RWPE2 (cell line): Measurements from ENCODE around the gene HP.
"Not testable (repeated sequence)": the region's sequence is repeated elsewhere in the genome, so short reads cannot be mapped to it uniquely, and the experiment has no call there.

Experiments used
- ATAC-seq: fragments of 200-7000 bp; cut with Tn5 transposase; 3 replicates; pipeline ENCODE4 v1.9.1; 2021; ENCODE audit warnings: low read depth
- DNase-seq: peaks from one replicate; pipeline ENCODE4 v3.0.0-alpha.2; 2020; ENCODE audit warnings: low spot score
- H3K27ac ChIP-seq: fragments of 450-650 bp; 2 replicates; pipeline ENCODE4 v1.5.1; 2017; ENCODE audit warnings: mild to moderate bottlenecking; ENCODE audit not compliant: poor library complexity, severe bottlenecking
- H3K27me3 ChIP-seq: fragments of 250-450 bp; sonication (Bioruptor Pico); 2 replicates; pipeline ENCODE4 v1.5.1; 2021; ENCODE audit warnings: mild to moderate bottlenecking, moderate library complexity; ENCODE audit not compliant: insufficient read depth, poor library complexity, severe bottlenecking
- H3K36me3 ChIP-seq: fragments of 250-450 bp; sonication (Bioruptor Pico); 2 replicates; pipeline ENCODE4 v1.5.1; 2020; ENCODE audit warnings: low read depth, mild to moderate bottlenecking, moderate library complexity
- H3K4me1 ChIP-seq: fragments of 250-450 bp; sonication (Bioruptor Pico); 2 replicates; pipeline ENCODE4 v1.5.1; 2021; ENCODE audit warnings: mild to moderate bottlenecking, moderate library complexity; ENCODE audit not compliant: insufficient read depth, poor library complexity, severe bottlenecking
- H3K4me3 ChIP-seq: fragments of 250-450 bp; sonication (Bioruptor Pico); 2 replicates; pipeline ENCODE4 v1.5.1; 2021; ENCODE audit warnings: mild to moderate bottlenecking, moderate library complexity; ENCODE audit not compliant: severe bottlenecking
- H3K9me3 ChIP-seq: fragments of 250-450 bp; sonication (Bioruptor Pico); 2 replicates; pipeline ENCODE4 v1.5.1; 2021; ENCODE audit warnings: mild to moderate bottlenecking, moderate library complexity; ENCODE audit not compliant: severe bottlenecking
- TF ChIP-seq, protein P1 (sequence below): fragments of 450-650 bp; IDR thresholded peaks from one replicate; pipeline ENCODE4 v1.5.1; 2017; ENCODE audit warnings: mild to moderate bottlenecking, moderate library complexity; ENCODE audit not compliant: poor library complexity, severe bottlenecking

Gene HP

GRCh38 chr16:72049110-72049509, 5.2 kb upstream of the HP start:
- no peak overlapping the region for H3K4me3 ChIP-seq
- TF ChIP-seq, protein P1, sequence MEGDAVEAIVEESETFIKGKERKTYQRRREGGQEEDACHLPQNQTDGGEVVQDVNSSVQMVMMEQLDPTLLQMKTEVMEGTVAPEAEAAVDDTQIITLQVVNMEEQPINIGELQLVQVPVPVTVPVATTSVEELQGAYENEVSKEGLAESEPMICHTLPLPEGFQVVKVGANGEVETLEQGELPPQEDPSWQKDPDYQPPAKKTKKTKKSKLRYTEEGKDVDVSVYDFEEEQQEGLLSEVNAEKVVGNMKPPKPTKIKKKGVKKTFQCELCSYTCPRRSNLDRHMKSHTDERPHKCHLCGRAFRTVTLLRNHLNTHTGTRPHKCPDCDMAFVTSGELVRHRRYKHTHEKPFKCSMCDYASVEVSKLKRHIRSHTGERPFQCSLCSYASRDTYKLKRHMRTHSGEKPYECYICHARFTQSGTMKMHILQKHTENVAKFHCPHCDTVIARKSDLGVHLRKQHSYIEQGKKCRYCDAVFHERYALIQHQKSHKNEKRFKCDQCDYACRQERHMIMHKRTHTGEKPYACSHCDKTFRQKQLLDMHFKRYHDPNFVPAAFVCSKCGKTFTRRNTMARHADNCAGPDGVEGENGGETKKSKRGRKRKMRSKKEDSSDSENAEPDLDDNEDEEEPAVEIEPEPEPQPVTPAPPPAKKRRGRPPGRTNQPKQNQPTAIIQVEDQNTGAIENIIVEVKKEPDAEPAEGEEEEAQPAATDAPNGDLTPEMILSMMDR: no peak

DNA sequence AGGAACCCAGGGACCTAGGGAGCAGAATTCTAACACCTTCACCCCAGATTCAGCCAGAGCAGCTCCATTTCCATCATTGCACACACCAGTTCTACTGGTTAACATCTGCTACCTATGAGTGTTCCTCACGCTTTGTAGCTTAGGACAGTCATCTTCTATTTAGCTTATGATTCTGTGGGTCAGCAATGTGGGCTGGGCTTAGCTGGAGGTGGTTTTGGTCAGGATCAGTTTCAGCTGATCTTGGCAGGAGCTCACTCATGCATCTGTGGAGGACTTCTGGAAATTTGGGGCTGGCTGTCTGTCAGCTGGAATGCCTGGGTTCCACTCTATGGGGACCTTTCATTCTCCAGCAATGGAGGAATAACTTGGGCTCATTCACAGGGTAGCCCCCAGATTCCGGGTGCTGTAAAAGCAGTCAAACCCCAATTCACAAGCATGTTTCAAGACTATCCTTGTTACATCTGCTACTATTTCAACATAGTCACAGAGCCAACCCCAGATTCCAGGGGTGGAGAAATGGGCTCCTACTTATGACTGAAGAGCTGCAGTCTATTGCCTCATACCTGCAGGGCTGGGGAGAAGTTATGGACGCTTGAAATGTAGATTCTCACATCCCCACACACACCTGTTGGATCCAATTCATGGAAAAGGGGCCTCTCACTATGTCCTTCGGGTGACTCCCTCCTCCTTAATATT, 3.4 kb upstream of the HP start:
- ATAC-seq (0 out of 3 replicates have a peak, but pooled peaks have one; percentile 48), DNase-seq (no peak)
- no peak overlapping the region for H3K27ac ChIP-seq
- H3K4me3 ChIP-seq: no peak overlapping the region
- no peaks in the 10 kb centered on the region for H3K36me3 ChIP-seq
- TF ChIP-seq, protein P1: no peak
- H3K27me3 ChIP-seq: no peaks in the 10 kb centered on the region
- H3K4me1 ChIP-seq: no peaks in the 10 kb centered on the region
- no peaks in the 10 kb centered on the region for H3K9me3 ChIP-seq

More at GRCh38 chr16:72049110-72049509, 5.2 kb upstream of the HP start:
- no peaks in the 10 kb centered on the region for H3K36me3 ChIP-seq
- H3K27me3 ChIP-seq: no peaks in the 10 kb centered on the region
- H3K27ac ChIP-seq: no peak overlapping the region
- no peaks in the 10 kb centered on the region for H3K9me3 ChIP-seq
- ATAC-seq (no peak), DNase-seq (no peak)
- H3K4me1 ChIP-seq: no peaks in the 10 kb centered on the region

GRCh38 chr16:72051818-72052217, 2.5 kb upstream of the HP start:
- no peak overlapping the region for H3K27ac ChIP-seq
- ATAC-seq (no peak), DNase-seq (no peak)
- H3K9me3 ChIP-seq: no peaks in the 10 kb centered on the region
- H3K36me3 ChIP-seq: no peaks in the 10 kb centered on the region
- no peaks in the 10 kb centered on the region for H3K4me1 ChIP-seq
- H3K4me3 ChIP-seq: no peak overlapping the region
- no peaks in the 10 kb centered on the region for H3K27me3 ChIP-seq
- TF ChIP-seq, protein P1: no peak

DNA sequence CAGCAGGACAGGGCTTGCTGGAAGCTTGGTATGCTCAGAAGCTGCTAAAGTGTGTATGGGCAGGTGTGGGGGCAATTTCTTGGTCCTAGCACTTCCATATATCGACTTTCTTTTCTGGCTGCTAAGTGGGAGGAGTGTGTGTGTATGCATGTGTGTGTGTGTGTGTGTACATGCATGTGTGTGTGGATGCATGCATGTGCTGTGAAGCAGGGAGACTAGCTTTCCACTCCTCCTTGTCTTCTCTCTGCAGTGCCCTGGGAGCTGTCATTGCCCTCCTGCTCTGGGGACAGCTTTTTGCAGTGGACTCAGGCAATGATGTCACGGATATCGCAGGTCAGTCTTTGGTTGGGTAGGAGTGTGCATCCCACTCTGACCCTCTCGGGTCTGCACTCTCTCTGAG, 1.6 kb downstream of the HP start:
- Histone ChIP-seq H3K36me3 (no peaks in the 10 kb centered on the region), H3K4me3 (no peak overlapping the region), H3K27ac (no peak overlapping the region), H3K9me3 (no peaks in the 10 kb centered on the region), H3K4me1 (no peaks in the 10 kb centered on the region), H3K27me3 (no peaks in the 10 kb centered on the region)
- ATAC-seq (no peak), DNase-seq (no peak)
- TF ChIP-seq, protein P1: no peak

DNA sequence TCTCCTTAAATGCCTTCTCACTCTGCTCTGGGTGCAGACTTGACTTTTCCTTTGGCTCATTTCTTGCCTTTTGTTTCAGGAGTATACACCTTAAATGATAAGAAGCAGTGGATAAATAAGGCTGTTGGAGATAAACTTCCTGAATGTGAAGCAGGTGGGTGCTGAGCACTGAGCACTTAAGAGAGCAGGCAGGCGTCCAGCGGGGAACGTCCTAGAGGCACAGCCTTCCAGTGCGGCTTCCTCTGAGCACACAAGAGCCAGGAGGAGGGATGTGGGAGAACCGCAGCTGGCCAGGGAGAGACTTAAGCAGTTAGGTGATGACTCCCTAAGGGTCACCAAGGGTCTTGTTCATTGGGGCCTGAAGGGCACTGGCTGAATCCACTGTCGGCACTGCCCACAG, 3.0 kb downstream of the HP start:
- not testable (repeated sequence) for H3K27ac ChIP-seq, H3K4me1 ChIP-seq, H3K4me3 ChIP-seq, H3K36me3 ChIP-seq, H3K9me3 ChIP-seq, ATAC-seq, DNase-seq, H3K27me3 ChIP-seq

GRCh38 chr16:72059060-72059459, 4.8 kb downstream of the HP start:
- not testable (repeated sequence) for H3K27me3 ChIP-seq, H3K9me3 ChIP-seq, H3K4me1 ChIP-seq, H3K4me3 ChIP-seq, DNase-seq, ATAC-seq, H3K36me3 ChIP-seq, H3K27ac ChIP-seq
